Large intestine (tissue), 12 donors: Measurements from ENCODE around the gene MISFA. TPM values are rescaled to one million over a fixed set of nuclear protein-coding genes. Genes with fewer than 3 reads are reported as not detected.

Experiments
- DNase-seq, 2 donors: peaks; one replicate each; pipeline versions ENCODE4 v3.0.0 to v3.0.0-alpha.2; 2013
- H3K27ac ChIP-seq: one replicate; pipeline ENCODE4 v1.5.1; 2013; ENCODE audit warnings: low read length
- H3K27me3 ChIP-seq: 2 replicates; pipeline ENCODE4 v1.6.1; 2013; ENCODE audit warnings: low read length; ENCODE audit not compliant: control insufficient read depth, insufficient read depth
- H3K36me3 ChIP-seq: 2 replicates; pipeline ENCODE4 v1.6.1; 2013; ENCODE audit warnings: low read length; ENCODE audit not compliant: control insufficient read depth, insufficient read depth
- H3K4me1 ChIP-seq: one replicate; pipeline ENCODE4 v1.6.1; 2013; ENCODE audit warnings: low read length; ENCODE audit not compliant: control insufficient read depth, insufficient read depth
- H3K4me3 ChIP-seq: one replicate; pipeline ENCODE4 v1.5.1; 2013; ENCODE audit warnings: low read length
- H3K9me3 ChIP-seq: one replicate; pipeline ENCODE4 v1.6.1; 2013; ENCODE audit warnings: mild to moderate bottlenecking, low read depth, low read length, moderate library complexity; ENCODE audit not compliant: control insufficient read depth
- WGBS: methylation state at CpG from one replicate; pipeline ENCODE4 v1.1.5; 2013; ENCODE audit warnings: low lambda C conversion rate; ENCODE audit not compliant: insufficient coverage; 5-methylcytosine and 5-hydroxymethylcytosine counted together
- long read RNA-seq, 11 donors: transcript quantifications; one replicate each; lab custom pipeline, GENCODE V29; 2026
- polyA plus RNA-seq: library from polyadenylated mRNA; unstranded; fragments of 120-200 nt; gene quantifications from one replicate; pipeline ENCODE4 v1.2.1, GENCODE V29; 2013

The MISFA gene
- polyA plus RNA-seq = 4.3 TPM
- long read RNA-seq, donor 1 = 0 reads
- long read RNA-seq, donor 2, partial matches to known transcripts = 9 of 9 reads
- long read RNA-seq, donor 2, other reads (novel, unspliced or antisense) = 0 of 9 reads
- long read RNA-seq, donor 3 = 0 reads
- long read RNA-seq, donor 4 = 0 reads
- long read RNA-seq, donor 5 = 0 reads
- long read RNA-seq, donor 6 = 0 reads
- long read RNA-seq, donor 7, partial matches to known transcripts = 7 of 7 reads
- long read RNA-seq, donor 7, other reads (novel, unspliced or antisense) = 0 of 7 reads
- long read RNA-seq, donor 8, partial matches to known transcripts = 9 of 9 reads
- long read RNA-seq, donor 8, other reads (novel, unspliced or antisense) = 0 of 9 reads
- long read RNA-seq, donor 9, partial matches to known transcripts = 21 of 21 reads
- long read RNA-seq, donor 9, other reads (novel, unspliced or antisense) = 0 of 21 reads
- long read RNA-seq, donor 10, partial matches to known transcripts = 8 of 8 reads
- long read RNA-seq, donor 10, other reads (novel, unspliced or antisense) = 0 of 8 reads
- long read RNA-seq, donor 11 = 0 reads

DNA sequence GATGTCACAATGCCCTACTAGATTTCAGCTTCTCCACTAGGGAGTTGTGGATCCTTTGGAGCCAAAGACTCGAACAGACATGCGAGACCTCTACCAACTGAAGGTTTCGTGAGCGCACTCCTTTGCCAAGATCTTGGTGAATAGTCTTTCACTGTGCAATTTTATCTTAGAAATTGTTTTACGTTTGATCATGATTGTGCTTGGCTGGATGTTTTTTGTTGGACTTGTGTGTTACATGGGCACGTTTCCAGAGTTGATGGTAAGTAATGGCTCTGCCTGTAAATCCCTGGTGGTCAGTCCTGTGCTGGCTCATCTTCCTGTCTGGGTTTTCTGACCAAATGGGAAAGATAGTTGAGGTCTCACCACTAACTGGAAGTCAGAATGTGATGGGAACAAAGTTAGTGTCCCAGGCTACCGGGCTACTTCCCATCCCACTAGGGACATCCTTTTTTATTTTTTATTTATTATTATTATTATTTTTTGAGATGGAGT is at the start of gene MISFA:
MISFA (plus strand) TSS at position 51 of the 492 bp plus-strand sequence; CDS start at position 191, 140 bp downstream.
- no CpG with 5 or more reads among the region's 7 CpGs for WGBS
- DNase-seq = no peak
- H3K27me3 ChIP-seq = no peaks in the 10 kb centered on the region
- H3K36me3 ChIP-seq = peaks cover 15% of the 10 kb centered on the region
- H3K4me3 ChIP-seq = no peak within 1 kb of the TSS
- no peak within 1 kb of the TSS for H3K27ac ChIP-seq
- H3K4me1 ChIP-seq = no peaks in the 10 kb centered on the region
- no peaks in the 10 kb centered on the region for H3K9me3 ChIP-seq

DNA sequence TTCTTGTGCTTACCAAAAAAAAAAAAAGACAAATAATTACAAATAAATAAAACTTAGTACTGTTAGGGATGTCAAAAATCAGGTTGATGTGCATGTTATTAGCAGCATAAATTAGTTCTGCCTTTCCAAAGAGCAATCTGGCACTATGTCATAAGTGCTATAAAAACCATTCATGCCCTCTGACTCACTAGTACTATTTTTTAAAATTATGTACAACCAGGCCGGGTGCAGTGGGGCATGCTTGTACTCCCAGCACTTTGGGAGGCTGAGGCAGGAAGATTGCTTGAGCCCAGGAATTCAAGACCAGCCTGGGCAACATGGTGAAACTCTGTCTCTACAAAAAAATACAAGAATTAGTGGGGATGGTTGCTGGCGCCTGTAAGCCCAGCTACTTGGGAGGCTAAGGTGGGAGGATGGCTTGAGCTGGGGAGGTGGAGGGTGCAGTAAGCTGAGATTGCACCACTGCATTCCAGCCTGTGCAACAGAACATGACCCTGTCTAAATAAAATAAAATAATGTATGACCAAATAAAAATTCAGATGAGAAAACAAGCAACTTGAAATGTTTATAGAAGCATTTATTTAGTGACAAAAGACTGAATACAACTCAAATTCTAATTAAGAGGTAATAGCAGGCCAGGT is 36.4 kb upstream of the MISFA start:
- peaks cover 30% of the 10 kb centered on the region for H3K36me3 ChIP-seq
- WGBS = no CpG with 5 or more reads among the region's 2 CpGs
- no peaks in the 10 kb centered on the region for H3K27me3 ChIP-seq
- H3K9me3 ChIP-seq = no peaks in the 10 kb centered on the region
- no peak overlapping the region for H3K27ac ChIP-seq
- H3K4me3 ChIP-seq = no peak overlapping the region
- H3K4me1 ChIP-seq = no peaks in the 10 kb centered on the region
- no peak for DNase-seq

DNA sequence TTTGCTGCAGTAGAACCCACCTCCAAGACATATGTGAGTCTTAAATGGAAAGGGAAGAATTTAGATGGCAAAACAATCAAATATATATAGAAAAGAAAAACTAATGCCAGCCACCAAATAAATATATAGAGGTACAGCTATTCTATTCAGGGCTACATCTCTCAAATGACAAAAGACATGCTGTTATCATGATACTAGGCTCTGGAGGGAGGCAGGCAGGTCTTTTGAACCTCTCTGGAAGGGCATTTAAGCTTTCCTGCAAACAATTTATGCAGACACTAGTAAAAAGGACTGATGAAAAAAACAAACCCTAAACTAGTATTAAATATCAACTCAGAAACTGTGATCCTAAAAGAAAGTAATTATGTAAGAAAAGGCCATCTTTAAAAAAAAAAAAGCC is 35.4 kb upstream of the MISFA start:
- Histone ChIP-seq H3K27ac (no peak overlapping the region), H3K36me3 (peaks cover 26% of the 10 kb centered on the region), H3K4me1 (no peaks in the 10 kb centered on the region), H3K4me3 (no peak overlapping the region), H3K9me3 (no peaks in the 10 kb centered on the region), H3K27me3 (no peaks in the 10 kb centered on the region)
- no peak for DNase-seq

DNA sequence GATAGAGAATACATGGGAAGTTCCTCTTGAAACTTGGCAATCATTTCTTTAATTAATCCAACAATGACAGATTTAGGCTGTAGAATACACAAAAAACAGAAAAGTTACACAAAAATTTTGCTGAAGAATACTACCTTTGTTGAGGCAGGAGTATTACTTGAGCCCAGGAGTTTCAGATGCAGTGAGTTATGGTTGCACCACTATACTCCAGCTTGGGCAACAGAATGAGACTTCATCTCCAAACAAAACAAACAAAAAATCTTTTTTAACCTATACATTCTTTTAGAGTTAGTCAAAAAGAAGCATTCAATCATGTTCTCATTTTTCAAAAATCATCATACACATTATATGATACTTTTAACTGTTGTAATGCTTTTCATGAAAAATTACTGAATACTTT is 33.2 kb upstream of the MISFA start:
- Histone ChIP-seq H3K4me3 (no peak overlapping the region), H3K27ac (no peak overlapping the region), H3K36me3 (peaks cover 26% of the 10 kb centered on the region), H3K9me3 (no peaks in the 10 kb centered on the region), H3K27me3 (no peaks in the 10 kb centered on the region), H3K4me1 (no peaks in the 10 kb centered on the region)
- DNase-seq = no peak

DNA sequence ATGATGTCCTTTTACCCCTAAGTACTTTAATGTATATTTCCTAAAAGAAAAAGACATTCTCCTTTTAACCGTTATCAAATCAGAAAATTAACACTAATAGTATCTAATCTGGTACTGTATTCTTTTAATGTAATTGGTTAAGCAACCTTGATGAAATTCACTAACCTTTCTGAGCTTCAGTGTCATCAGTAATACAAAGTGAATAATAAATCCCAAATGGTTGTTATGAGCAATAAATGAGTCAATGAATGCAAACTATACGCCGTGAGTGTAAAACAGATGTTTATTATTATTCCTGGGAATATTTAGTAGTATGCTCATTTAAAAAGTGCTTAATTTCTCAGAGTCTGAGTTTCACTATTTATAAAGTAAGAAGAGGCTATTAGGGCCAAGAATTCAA is 32.5 kb upstream of the MISFA start:
- WGBS = 80% methylated on average over 2 of the region's 3 CpGs
- no peak for DNase-seq
- no peaks in the 10 kb centered on the region for H3K27me3 ChIP-seq
- H3K36me3 ChIP-seq = peaks cover 24% of the 10 kb centered on the region
- no peak overlapping the region for H3K27ac ChIP-seq
- no peaks in the 10 kb centered on the region for H3K9me3 ChIP-seq
- H3K4me1 ChIP-seq = no peaks in the 10 kb centered on the region
- no peak overlapping the region for H3K4me3 ChIP-seq

DNA sequence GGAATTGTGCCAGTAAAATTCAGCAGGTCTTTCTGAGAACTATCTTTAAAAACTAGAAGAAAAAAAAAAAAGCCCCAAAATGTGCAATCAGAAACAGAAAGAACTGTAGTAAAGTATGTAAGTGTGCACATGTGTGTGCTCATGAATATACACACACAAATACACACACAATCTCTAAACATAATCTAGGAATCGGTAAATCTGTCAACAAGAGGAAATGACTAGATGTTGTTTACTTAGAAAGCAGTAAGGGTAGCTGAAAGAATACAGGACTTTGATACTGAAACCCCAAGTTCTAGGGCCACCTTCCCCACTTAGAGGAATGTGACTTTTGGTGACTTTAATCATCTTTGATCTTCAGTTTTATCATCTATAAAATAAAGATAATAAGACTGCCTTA is 24.2 kb upstream of the MISFA start:
- 17% methylated on average over 1 of the region's 1 CpG for WGBS
- H3K27ac ChIP-seq = no peak overlapping the region
- H3K36me3 ChIP-seq = peaks cover 27% of the 10 kb centered on the region
- H3K27me3 ChIP-seq = no peaks in the 10 kb centered on the region
- H3K4me3 ChIP-seq = no peak overlapping the region
- no peak for DNase-seq
- no peaks in the 10 kb centered on the region for H3K4me1 ChIP-seq
- H3K9me3 ChIP-seq = no peaks in the 10 kb centered on the region

DNA sequence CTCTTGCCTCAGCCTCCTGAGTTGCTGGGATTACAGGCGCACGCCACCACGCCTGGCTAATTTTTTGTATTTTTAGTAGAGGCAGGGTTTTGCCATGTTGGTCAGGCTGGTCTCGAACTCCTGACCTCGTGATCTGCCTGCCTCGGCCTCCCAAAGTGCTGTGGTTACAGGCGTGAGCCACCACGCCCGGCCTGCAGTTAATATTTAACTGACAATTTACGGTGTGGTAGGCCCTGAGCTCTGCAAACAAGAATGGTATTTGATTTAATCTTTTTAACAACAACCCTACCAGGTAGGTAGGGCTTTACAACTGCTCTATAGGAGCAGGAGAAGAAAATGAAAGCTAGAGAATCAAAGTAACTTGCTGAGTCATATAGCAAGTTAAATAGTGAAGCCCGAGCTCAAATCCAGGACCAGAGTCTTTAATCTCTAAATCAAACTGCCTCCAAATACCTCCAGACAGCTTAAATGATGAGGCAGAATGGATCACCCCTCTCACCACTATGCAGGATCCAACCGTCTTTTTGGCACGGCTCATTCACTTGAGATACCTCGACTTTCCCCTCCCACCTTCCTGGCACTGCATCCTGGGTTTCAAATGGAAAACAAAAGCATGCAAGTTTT is 20.5 kb upstream of the MISFA start:
- peaks cover 16% of the 10 kb centered on the region for H3K36me3 ChIP-seq
- no peaks in the 10 kb centered on the region for H3K9me3 ChIP-seq
- no peaks in the 10 kb centered on the region for H3K27me3 ChIP-seq
- peak; percentile 64 to 84 for DNase-seq
- peak overlapping the region; percentile 23 for H3K4me3 ChIP-seq
- no CpG with 5 or more reads among the region's 14 CpGs for WGBS
- no peaks in the 10 kb centered on the region for H3K4me1 ChIP-seq
- H3K27ac ChIP-seq = peak overlapping the region; percentile 72

DNA sequence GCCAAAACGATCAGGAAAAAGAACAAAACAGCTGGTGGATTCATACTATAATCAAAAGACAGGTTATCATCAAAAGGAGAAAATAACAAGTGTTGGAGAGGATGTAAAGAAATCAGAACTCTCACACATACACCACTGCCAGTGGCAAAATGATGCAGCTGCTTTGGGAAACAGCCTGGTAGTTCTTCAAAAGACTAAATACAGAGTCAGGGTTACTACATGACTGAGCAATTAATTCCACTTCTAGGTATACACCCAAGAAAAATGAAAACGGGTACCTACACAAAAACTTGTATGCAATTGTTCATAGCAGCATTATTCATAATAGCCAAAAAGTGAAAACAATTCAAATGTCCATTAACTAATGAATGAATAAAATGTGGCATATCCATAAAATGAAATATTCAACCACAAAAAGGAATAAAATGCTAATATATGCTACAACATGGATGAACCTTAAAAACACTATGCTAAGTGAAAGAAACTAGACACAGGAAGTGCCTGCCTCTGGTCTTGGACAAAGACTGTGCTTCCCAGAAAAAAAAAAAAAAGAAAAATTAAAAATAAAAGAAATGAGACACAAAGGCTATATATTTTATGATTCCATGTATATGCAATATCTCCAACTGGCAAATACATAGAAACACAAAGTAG is 19.3 kb upstream of the MISFA start:
- WGBS = 100% methylated on average over 1 of the region's 2 CpGs
- Histone ChIP-seq H3K27ac (no peak overlapping the region), H3K36me3 (peaks cover 11% of the 10 kb centered on the region)

DNA sequence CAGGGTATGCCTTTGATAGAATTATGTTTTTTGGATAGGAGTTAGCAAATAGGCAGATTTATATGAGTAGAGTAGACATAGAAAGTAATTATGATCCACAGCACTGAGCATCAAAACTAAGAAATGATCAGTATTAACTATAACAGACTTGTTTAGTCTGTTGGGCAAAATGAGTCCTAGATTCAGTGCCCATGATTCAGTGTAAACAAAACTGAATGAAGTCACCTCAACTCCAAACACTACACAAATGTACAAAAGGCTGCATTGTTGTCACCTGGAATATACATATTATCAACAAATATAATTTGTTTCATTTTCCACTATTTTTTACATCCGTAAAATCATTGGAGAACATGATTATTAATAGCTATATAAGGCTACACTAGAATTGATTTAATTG is 17.8 kb upstream of the MISFA start:
- no peak overlapping the region for H3K27ac ChIP-seq
- H3K4me1 ChIP-seq = no peaks in the 10 kb centered on the region
- H3K27me3 ChIP-seq = no peaks in the 10 kb centered on the region
- H3K36me3 ChIP-seq = peaks cover 8% of the 10 kb centered on the region
- no peak overlapping the region for H3K4me3 ChIP-seq
- DNase-seq = no peak
- 100% methylated on average over 1 of the region's 1 CpG for WGBS
- no peaks in the 10 kb centered on the region for H3K9me3 ChIP-seq

More for the DNA sequence above, 19.3 kb upstream of the MISFA start:
- no peaks in the 10 kb centered on the region for H3K9me3 ChIP-seq
- DNase-seq = no peak
- no peaks in the 10 kb centered on the region for H3K27me3 ChIP-seq
- no peak overlapping the region for H3K4me3 ChIP-seq
- H3K4me1 ChIP-seq = no peaks in the 10 kb centered on the region
